ENCODE data around the gene WDR90.

GRCh38 chr16:603933-604332, 45.2 kb upstream of the WDR90 start:
- TF ChIP-seq CTCF (conservative IDR thresholded peaks at IDR 0.05) (no peak), EZH2 (IDR thresholded peaks at IDR 0.05; ENCODE audit: low read depth) (no peak)
